ENCODE data around the gene TMEM198.

TMEM198 gene

GRCh38 chr2:219563271-219563928 lies 19.6 kb downstream of the TMEM198 start (continued):
- no peak for TF ChIP-seq POU6F1 (CRISPR knock-in tag; IDR thresholded peaks at IDR 0.05; ENCODE audit: borderline replicate concordance, low read depth)
- TF ChIP-seq ZFP30 (CRISPR knock-in tag; IDR thresholded peaks at IDR 0.05): no peak

- TF ChIP-seq ZNF565 (CRISPR knock-in tag; conservative IDR thresholded peaks at IDR 0.05; ENCODE audit: low read depth): no peak
- no peak for TF ChIP-seq ESRRG (CRISPR knock-in tag; IDR thresholded peaks at IDR 0.05)
- TF ChIP-seq ZFP30 (CRISPR knock-in tag; IDR thresholded peaks at IDR 0.05): no peak
- TF ChIP-seq ZFP3 (CRISPR knock-in tag; IDR thresholded peaks at IDR 0.05): no peak
- TF ChIP-seq ARNTL (CRISPR knock-in tag; IDR thresholded peaks at IDR 0.05; ENCODE audit: borderline replicate concordance, low read depth): no peak
- TF ChIP-seq BACH2 (CRISPR knock-in tag; IDR thresholded peaks at IDR 0.05; ENCODE audit: borderline replicate concordance): no peak
- TF ChIP-seq SNAI2 (CRISPR knock-in tag; IDR thresholded peaks at IDR 0.05): no peak
- no peak for TF ChIP-seq ZNF8 (CRISPR knock-in tag; IDR thresholded peaks at IDR 0.05)
- TF ChIP-seq TSHZ2 (CRISPR knock-in tag; IDR thresholded peaks at IDR 0.05): no peak
- no peak for TF ChIP-seq CREB5 (CRISPR knock-in tag; IDR thresholded peaks at IDR 0.05; ENCODE audit: low read depth)
- no peak for TF ChIP-seq GLIS3 (CRISPR knock-in tag; IDR thresholded peaks at IDR 0.05)
- TF ChIP-seq PPARA (CRISPR knock-in tag; IDR thresholded peaks at IDR 0.05; ENCODE audit: borderline replicate concordance): no peak
- no peak for ATAC-seq
These were observed 21.6 kb downstream of the TMEM198 start for GRCh38 chr2:219565130-219566080.

GRCh38 chr2:219566640-219567039 lies 22.8 kb downstream of the TMEM198 start:
- TF ChIP-seq ARNTL (CRISPR knock-in tag; IDR thresholded peaks at IDR 0.05; ENCODE audit: borderline replicate concordance, low read depth): no peak
- TF ChIP-seq TCF4 (CRISPR knock-in tag; IDR thresholded peaks at IDR 0.05; ENCODE audit: borderline replicate concordance): no peak
- ATAC-seq: no peak

- ATAC-seq: no peak
- TF ChIP-seq TOX (CRISPR knock-in tag; IDR thresholded peaks at IDR 0.05; ENCODE audit: borderline replicate concordance) (no peak), ZNF70 (CRISPR knock-in tag; IDR thresholded peaks at IDR 0.05) (no peak), ZFP3 (CRISPR knock-in tag; IDR thresholded peaks at IDR 0.05) (no peak), CSDC2 (CRISPR knock-in tag; IDR thresholded peaks at IDR 0.05) (no peak)
These were observed 23.3 kb downstream of the TMEM198 start for GRCh38 chr2:219567131-219567530.

GRCh38 chr2:219567791-219568361 lies 24.0 kb downstream of the TMEM198 start:
- no peak for ATAC-seq
- TF ChIP-seq CSDC2 (CRISPR knock-in tag; IDR thresholded peaks at IDR 0.05): no peak
- no peak for TF ChIP-seq TSHZ2 (CRISPR knock-in tag; IDR thresholded peaks at IDR 0.05)
- TF ChIP-seq CSRNP3 (CRISPR knock-in tag; IDR thresholded peaks at IDR 0.05): no peak
- no peak for TF ChIP-seq OSR1 (CRISPR knock-in tag; IDR thresholded peaks at IDR 0.05)
- no peak for TF ChIP-seq CREB5 (CRISPR knock-in tag; IDR thresholded peaks at IDR 0.05; ENCODE audit: low read depth)
- no peak for TF ChIP-seq ZNF70 (CRISPR knock-in tag; IDR thresholded peaks at IDR 0.05)
- TF ChIP-seq ARNTL (CRISPR knock-in tag; IDR thresholded peaks at IDR 0.05; ENCODE audit: borderline replicate concordance, low read depth): no peak
- TF ChIP-seq ESRRG (CRISPR knock-in tag; IDR thresholded peaks at IDR 0.05): no peak
- no peak for TF ChIP-seq ZC3H10 (CRISPR knock-in tag; IDR thresholded peaks at IDR 0.05)
